Effector memory CD8-positive, alpha-beta T cell (primary cell): ENCODE data around the gene ABHD6.
"Not testable (repeated sequence)": the region's sequence is repeated elsewhere in the genome, so short reads cannot be mapped to it uniquely, and the experiment has no call there.

ENCODE experiments used
- ATAC-seq: fragments of 150-1000 bp; cut with Tn5 transposase; replicated peaks from 2 replicates; pipeline ENCODE4 v1.10.0; 2021; ENCODE audit warnings: mild to moderate bottlenecking, moderate library complexity
- DNase-seq, 3 experiments: peaks; one replicate each; pipeline ENCODE4 v3.0.0; 2021
- H3K27ac Mint-ChIP-seq, 2 donors: one replicate each; pipeline ENCODE4 v1.8.0; 2022; ENCODE audit warnings: mild to moderate bottlenecking in 2 of 2, mixed read lengths in 2 of 2, moderate library complexity in 2 of 2
- H3K27me3 Mint-ChIP-seq, 2 donors: one replicate each; pipeline ENCODE4 v1.8.0; 2022; ENCODE audit warnings: mixed read lengths in 2 of 2
- H3K36me3 Mint-ChIP-seq: one replicate; pipeline ENCODE4 v1.8.0; 2022; ENCODE audit warnings: mild to moderate bottlenecking, moderate library complexity, mixed read lengths; ENCODE audit not compliant: insufficient read depth
- H3K4me1 Mint-ChIP-seq, 2 donors: one replicate each; pipeline ENCODE4 v1.8.0; 2022; ENCODE audit warnings: low read depth in 2 of 2, mixed read lengths in 2 of 2
- H3K4me3 Mint-ChIP-seq, 2 donors: one replicate each; pipeline ENCODE4 v1.8.0; 2022; ENCODE audit warnings: mild to moderate bottlenecking in 2 of 2, mixed read lengths in 2 of 2, moderate library complexity in 2 of 2
- H3K9me3 Mint-ChIP-seq, 2 donors: one replicate each; pipeline ENCODE4 v1.8.0; 2022; ENCODE audit warnings: mixed read lengths in 2 of 2

The ABHD6 gene

DNA sequence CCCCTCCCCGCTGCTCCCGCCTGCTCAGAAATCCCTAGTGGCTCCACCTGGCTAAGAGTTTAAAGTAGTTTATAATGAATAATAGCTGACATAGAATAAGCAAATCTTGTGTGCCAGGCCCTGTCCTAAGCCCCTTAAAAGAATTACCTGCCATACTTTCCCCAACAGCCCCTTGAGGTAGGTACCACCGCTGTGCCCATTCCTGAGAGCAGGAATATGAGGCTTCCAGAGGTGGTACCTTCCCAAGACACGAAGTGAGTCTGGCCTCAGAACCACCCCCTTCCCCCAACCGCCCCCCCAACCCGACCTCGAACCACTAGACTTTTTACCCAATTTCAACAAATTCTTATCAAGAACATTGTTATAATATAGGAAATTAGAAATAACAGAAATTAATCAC, 1.2 kb downstream of the ABHD6 start:
- H3K27me3 Mint-ChIP-seq = peaks cover 8% of the 10 kb centered on the region in 2 donors
- H3K4me1 Mint-ChIP-seq = peaks cover 17 to 30% of the 10 kb centered on the region in 2 donors
- H3K36me3 Mint-ChIP-seq = peaks cover 11% of the 10 kb centered on the region
- DNase-seq (no peak), ATAC-seq (no peak)
- H3K4me3 Mint-ChIP-seq = peak overlapping the region; percentile 93 to 95
- peak overlapping the region in 1 of 2 donors; percentile 60 for H3K27ac Mint-ChIP-seq
- H3K9me3 Mint-ChIP-seq = no peaks in the 10 kb centered on the region

DNA sequence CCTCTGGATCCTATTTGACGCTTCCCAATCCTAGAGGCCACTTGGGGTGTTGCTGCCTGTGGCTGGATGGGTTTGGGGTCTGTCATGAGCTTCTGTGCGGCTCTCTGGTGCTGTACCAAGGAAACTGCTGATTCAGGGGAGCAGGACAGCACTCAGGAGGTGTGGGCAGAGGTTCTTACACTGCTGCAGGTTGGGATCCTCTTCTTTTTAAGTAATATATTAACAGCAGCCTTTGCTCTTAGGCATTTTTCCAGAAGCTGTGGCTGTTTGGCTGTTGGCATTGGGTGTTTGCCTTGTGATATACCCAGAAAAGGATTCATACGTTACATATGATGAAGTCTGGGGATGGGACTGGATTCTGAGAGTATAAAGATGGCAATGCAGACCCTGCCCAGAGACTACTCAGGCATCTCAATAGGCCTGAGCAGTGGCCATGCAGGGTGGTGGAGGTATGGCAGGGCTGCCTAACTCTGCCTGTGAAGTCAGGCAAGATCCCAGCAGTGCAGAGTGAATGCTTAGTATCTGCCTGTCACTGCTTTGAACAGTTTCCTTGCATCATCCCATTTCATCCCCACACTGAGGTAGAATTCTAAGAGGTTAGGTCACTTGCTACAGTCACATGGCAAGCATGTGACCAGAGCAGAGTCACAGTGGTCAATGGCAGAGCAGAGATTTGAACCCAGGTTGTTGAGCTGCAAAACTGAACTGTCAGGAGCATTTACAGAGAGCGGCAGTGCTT, 3.9 kb downstream of the ABHD6 start:
- Mint-ChIP-seq H3K27ac (peak overlapping the region in 1 of 2 donors; percentile 61), H3K27me3 (no peaks in the 10 kb centered on the region), H3K4me3 (no peak overlapping the region), H3K4me1 (peaks cover 14 to 30% of the 10 kb centered on the region in 2 donors), H3K36me3 (peaks cover 11% of the 10 kb centered on the region), H3K9me3 (no peaks in the 10 kb centered on the region)
- ATAC-seq (no peak), DNase-seq (no peak)

DNA sequence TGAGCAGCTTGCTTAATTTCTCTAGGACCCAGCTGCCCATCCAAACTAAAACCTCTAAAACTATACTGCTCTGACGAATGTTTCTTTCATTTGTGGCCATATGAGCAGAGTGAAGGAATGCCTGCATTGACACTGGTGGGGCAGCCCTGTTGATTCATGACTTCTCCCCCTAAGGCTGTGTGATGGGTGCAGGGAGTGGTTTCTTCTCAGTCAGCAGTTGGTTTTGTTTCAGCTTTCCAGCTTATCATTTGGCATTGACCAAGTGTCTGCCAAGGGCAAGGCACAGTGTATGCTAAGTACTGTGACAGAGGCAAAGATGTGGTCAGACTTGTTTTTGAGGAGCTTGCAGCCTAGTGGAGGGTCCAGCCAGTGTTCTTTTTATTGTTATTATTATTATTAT, 4.7 kb downstream of the ABHD6 start:
- ATAC-seq (no peak), DNase-seq (no peak)
- H3K4me3 Mint-ChIP-seq = no peak overlapping the region
- peaks cover 13 to 30% of the 10 kb centered on the region in 2 donors for H3K4me1 Mint-ChIP-seq
- no peaks in the 10 kb centered on the region for H3K9me3 Mint-ChIP-seq
- H3K27ac Mint-ChIP-seq = no peak overlapping the region
- H3K27me3 Mint-ChIP-seq = no peaks in the 10 kb centered on the region
- peaks cover 8% of the 10 kb centered on the region for H3K36me3 Mint-ChIP-seq

DNA sequence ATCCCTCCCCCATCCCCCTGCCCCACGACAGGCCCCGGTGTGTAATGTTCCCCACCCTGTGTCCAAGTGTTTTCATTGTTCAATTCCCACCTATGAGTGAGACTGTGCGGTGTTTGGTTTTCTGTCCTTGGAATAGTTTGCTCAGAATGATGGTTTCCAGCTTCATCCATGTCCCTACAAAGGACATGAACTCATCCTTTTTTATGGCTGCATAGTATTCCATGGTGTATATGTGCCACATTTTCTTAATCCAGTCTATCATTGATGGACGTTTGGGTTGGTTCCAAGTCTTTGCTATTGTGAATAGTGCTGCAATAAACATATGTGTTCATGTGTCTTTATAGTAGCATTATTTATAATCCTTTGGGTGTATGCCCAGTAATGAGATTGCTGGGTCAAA, 5.3 kb downstream of the ABHD6 start:
- not testable (repeated sequence) for DNase-seq, ATAC-seq, H3K36me3 Mint-ChIP-seq, H3K4me3 Mint-ChIP-seq, H3K27ac Mint-ChIP-seq, H3K27me3 Mint-ChIP-seq, H3K9me3 Mint-ChIP-seq
- H3K4me1 Mint-ChIP-seq = peaks cover 13 to 30% of the 10 kb centered on the region in 2 donors

DNA sequence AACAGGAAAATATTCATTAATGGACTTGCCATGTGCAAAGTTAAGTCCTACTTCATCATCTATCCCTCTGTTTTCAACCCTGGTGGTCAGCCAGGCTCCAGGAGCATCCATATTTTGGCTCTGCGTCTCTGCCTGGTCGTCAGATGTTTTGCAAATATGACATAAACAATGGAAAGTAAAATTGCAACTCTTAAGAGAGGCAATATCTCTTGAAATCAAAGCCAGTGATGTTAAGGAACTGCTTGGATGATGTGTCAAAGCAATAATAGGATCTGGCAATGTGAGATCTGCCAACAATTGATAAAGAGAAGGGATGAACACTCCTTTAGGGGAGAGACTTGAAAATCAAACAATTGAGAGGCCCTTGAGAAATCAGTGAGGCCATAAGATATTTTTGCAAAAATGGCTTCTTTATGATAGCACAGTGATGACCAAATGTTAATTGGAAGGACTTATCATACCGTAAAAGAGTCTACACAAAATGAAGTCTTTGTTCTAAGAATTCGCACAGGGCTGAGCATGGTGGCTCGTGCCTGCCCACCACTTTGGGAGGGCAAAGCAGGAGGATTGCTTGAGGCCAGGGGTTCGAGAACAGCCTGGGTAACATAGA, 6.5 kb downstream of the ABHD6 start:
- H3K4me3 Mint-ChIP-seq = no peak overlapping the region
- no peak overlapping the region for H3K27ac Mint-ChIP-seq
- ATAC-seq = no peak
- H3K9me3 Mint-ChIP-seq = no peaks in the 10 kb centered on the region
- no peak for DNase-seq
- no peaks in the 10 kb centered on the region for H3K36me3 Mint-ChIP-seq
- H3K4me1 Mint-ChIP-seq = peaks cover 8 to 20% of the 10 kb centered on the region in 2 donors
- no peaks in the 10 kb centered on the region for H3K27me3 Mint-ChIP-seq

DNA sequence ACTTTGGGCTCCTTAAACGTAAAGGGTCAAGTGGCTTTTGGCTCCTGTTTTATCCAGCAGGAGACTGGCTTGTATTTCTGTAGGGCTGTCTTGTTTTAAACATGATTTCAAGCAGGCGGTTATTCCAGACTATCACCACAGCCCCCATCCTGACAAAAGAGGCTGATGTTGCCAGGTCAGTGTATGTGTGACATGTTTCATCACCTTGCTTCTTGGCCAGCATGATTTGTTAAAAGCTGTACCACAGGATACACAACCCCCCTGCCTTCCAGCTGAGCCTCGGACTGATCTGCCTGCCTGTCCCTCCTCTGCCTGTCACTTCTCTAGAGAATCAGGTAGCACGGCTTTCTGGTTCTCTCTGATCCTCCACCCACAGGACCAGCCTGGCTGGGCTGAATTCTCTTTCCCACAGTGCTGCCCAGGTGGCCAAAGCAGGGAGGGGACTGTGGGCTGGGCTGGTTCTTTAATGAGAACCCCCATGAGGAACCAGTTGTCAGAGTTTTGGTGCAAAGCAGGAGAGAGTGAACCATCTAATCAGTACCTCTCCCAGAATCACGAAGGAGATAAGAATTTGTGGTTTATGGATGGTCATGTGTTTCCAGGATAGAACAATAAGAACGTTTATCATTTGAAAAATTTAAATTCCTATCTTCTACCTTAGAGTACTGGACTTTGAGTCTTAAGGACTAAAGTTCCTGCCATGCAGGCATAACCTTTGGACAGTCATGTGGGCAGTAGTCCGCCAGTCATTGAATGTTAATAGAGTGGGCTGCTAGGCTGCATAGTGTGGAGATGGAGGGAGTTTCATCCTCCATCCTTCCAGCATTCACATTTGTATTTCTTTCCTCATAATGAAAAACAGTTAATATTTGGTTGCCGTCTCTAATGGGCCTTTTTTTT, 8.8 kb downstream of the ABHD6 start:
- Mint-ChIP-seq H3K4me3 (no peak overlapping the region), H3K27me3 (no peaks in the 10 kb centered on the region), H3K9me3 (no peaks in the 10 kb centered on the region), H3K36me3 (no peaks in the 10 kb centered on the region), H3K4me1 (peaks cover 14 to 20% of the 10 kb centered on the region in 2 donors), H3K27ac (no peak overlapping the region)
- DNase-seq (no peak), ATAC-seq (no peak)

DNA sequence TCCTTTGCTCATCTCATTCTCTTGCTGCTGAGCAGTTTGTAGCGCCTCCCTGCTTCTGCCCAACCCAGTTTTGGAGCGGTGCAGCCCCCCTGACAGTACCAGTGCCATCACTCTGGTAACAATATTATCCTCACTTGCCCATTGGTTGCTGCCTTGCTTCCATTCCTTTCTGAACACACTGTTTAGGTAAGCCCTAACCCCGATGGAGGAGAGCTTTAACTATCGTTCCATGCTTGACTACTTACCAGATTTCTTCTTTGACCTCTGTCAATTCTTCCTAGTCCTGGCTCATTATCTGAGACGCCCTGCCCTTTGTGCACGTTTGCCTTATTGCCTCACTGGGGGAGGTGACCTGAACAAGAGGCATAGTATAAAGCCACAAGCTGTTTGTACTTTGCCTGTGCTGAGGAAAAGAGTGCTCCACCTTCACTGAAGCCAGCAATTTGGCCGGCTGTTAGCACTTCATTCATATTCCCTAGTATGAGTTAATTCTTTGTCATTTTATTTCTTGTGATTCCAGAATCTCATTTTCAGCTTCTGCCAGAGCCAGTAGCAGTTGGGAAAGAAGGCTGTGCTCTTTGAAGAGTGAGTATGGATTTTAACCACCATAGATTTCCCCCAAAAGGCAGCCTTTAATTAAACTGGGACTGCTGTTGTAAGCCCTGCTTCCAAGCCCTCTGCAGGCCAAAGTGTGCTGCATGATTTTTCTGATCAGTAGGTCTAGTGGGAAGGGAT, 11.9 kb downstream of the ABHD6 start:
- no peaks in the 10 kb centered on the region for H3K27me3 Mint-ChIP-seq
- no peaks in the 10 kb centered on the region for H3K9me3 Mint-ChIP-seq
- peaks cover 11 to 16% of the 10 kb centered on the region in 2 donors for H3K4me1 Mint-ChIP-seq
- no peak for DNase-seq
- H3K36me3 Mint-ChIP-seq = peaks cover 3% of the 10 kb centered on the region
- H3K27ac Mint-ChIP-seq = peak overlapping the region; percentile 17 to 41
- ATAC-seq = no peak
- no peak overlapping the region for H3K4me3 Mint-ChIP-seq

DNA sequence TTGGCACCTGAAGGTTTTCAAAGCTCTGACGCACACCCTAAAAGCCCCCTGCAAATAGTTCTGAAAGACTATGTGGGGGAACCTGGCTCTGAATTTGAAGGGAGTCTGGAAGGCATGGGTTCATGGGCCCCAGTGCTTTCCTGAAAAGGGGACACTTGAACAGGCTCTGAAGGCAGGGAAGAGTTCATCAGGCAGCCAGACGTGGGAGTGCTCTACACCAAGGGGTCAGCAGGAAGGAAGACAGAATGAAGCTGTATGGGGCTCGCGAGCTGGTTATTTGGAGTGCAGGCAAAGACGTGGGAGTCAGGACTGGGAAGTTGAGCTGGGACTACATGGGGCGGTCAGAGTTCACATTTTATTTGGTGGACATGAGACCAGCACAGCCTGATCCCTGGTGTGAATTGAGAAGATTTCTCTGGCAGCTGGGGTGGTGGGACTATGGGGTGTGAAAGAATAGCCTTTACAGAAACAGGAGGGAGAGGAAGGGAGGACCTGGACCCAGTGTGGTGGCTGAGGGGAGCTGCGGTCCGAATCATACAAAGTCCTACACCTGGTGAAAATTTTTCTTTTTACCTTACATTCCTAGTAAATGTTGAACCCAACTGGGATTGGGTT, 12.6 kb downstream of the ABHD6 start:
- ATAC-seq (no peak), DNase-seq (no peak)
- no peaks in the 10 kb centered on the region for H3K9me3 Mint-ChIP-seq
- H3K36me3 Mint-ChIP-seq = peaks cover 3% of the 10 kb centered on the region
- peaks cover 11 to 16% of the 10 kb centered on the region in 2 donors for H3K4me1 Mint-ChIP-seq
- peak overlapping the region; percentile 17 to 33 for H3K27ac Mint-ChIP-seq
- no peak overlapping the region for H3K4me3 Mint-ChIP-seq
- H3K27me3 Mint-ChIP-seq = no peaks in the 10 kb centered on the region

DNA sequence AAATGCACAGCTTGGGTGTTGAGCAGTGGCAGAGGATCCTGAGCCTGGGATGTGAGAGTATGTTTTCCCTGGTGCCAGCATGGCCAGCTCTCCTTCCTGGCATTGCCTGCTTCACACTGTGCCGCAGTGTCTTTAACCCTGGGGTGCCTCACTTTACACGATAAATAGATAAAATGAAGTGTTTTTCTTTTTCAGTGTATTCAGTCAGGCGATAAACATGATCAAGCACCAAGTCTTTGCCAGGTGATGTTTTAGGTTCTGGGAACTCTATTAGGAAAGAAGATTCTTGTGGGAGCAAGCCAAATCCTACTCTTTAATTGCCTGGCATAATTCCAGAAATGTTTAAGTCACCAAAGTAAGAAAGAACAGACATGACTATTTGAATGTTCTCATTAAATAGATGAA, 14.0 kb downstream of the ABHD6 start:
- no peak for ATAC-seq

DNA sequence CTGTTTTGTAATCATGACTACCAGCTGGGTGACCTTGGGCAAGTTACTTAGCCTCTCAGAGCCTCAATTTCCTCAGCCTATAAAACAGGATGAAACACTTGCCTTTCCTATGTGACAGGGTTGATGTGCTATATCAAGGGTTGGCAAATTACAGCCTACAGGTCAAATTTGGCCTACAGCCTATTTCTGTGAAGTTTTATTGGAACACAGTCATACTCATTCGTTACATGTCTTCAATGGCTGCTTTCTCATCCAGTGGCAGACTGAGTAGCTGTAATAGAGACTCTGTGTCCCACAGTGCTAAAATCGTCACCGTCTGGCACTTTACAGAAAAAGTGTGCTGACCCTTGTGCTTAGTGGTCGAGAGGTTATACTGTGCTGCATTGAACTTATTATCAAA, 16.6 kb downstream of the ABHD6 start:
- DNase-seq = no peak
- peaks cover 11 to 20% of the 10 kb centered on the region in 2 donors for H3K4me1 Mint-ChIP-seq
- H3K27ac Mint-ChIP-seq = no peak overlapping the region
- H3K36me3 Mint-ChIP-seq = peaks cover 10% of the 10 kb centered on the region
- no peak for ATAC-seq
- no peaks in the 10 kb centered on the region for H3K27me3 Mint-ChIP-seq
- no peaks in the 10 kb centered on the region for H3K9me3 Mint-ChIP-seq
- no peak overlapping the region for H3K4me3 Mint-ChIP-seq

More for the DNA sequence above, 14.0 kb downstream of the ABHD6 start:
- H3K4me1 Mint-ChIP-seq = peaks cover 11 to 20% of the 10 kb centered on the region in 2 donors
- no peaks in the 10 kb centered on the region for H3K9me3 Mint-ChIP-seq
- no peak overlapping the region for H3K4me3 Mint-ChIP-seq
- H3K36me3 Mint-ChIP-seq = peaks cover 3% of the 10 kb centered on the region
- peak overlapping the region in 1 of 2 donors; percentile 62 for H3K27ac Mint-ChIP-seq
- H3K27me3 Mint-ChIP-seq = no peaks in the 10 kb centered on the region
- DNase-seq = no peak

DNA sequence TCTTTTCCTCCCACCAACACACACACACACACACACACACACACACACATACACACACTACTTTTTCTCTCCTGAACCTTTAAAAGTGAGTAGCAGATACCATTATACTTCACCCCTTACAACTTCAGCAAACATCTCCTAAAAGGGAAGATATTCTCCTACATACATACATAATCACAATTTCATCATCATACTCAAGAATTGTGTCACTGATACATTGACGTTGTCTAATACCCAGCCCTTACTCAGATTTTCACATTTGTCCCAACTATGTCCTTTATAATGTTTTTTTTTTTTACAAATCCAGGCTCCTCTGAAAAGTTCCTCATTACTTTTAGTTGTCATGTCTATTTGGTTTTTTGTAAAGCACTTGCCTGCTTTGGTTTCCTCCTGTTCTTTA, 18.5 kb downstream of the ABHD6 start:
- Mint-ChIP-seq H3K4me3 (no peak overlapping the region), H3K9me3 (no peaks in the 10 kb centered on the region), H3K36me3 (peaks cover 10% of the 10 kb centered on the region), H3K27me3 (no peaks in the 10 kb centered on the region), H3K4me1 (peaks cover 3 to 12% of the 10 kb centered on the region in 2 donors), H3K27ac (peak overlapping the region in 1 of 2 donors; percentile 9)
- ATAC-seq = no peak
- no peak for DNase-seq

DNA sequence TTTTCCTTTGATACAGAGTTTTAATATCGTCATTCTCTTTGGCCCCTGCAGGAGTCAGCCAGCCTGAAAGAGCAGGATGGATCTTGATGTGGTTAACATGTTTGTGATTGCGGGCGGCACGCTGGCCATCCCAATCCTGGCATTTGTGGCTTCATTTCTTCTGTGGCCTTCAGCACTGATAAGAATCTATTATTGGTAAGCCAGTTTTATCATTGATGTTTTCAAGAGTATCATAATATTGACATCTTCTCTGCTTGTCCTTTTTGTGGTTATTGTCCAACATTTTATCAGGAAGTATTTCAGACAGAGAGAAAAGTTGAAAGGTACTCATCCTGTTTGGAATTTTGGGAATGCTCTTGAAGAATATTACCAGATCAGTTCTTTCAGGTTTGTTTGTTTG, 18.9 kb downstream of the ABHD6 start:
- no peaks in the 10 kb centered on the region for H3K27me3 Mint-ChIP-seq
- peaks cover 10% of the 10 kb centered on the region for H3K36me3 Mint-ChIP-seq
- ATAC-seq (no peak), DNase-seq (no peak)
- H3K4me3 Mint-ChIP-seq = no peak overlapping the region
- H3K27ac Mint-ChIP-seq = peak overlapping the region in 1 of 2 donors; percentile 9
- no peaks in the 10 kb centered on the region for H3K9me3 Mint-ChIP-seq
- H3K4me1 Mint-ChIP-seq = peaks cover 3 to 12% of the 10 kb centered on the region in 2 donors
